ENCODE data around the gene AARS2. TPM values are rescaled to one million over a fixed set of nuclear protein-coding genes. Genes with fewer than 3 reads are reported as not detected.

AARS2 gene
- total RNA-seq, 1 donor from 2014 or later: 15.5 TPM

Other genes with a start within 250 kb of the AARS2 start
- gene MRPL14, start 185.9 kb downstream of the AARS2 start, total RNA-seq: 44.9 and 167 TPM in 2 replicates
- gene TMEM63B, start 185.8 kb downstream of the AARS2 start, total RNA-seq: 59.6 and 112 TPM in 2 replicates
- not detected in 2 replicates for gene CAPN11, start 154.5 kb downstream of the AARS2 start, total RNA-seq
- gene MYMX, start 96.4 kb downstream of the AARS2 start, total RNA-seq: not detected in 2 replicates
- 15.1 and 15.3 TPM in 2 replicates for gene SLC29A1, start 89.8 kb downstream of the AARS2 start, total RNA-seq
- 759 and 823 TPM in 2 replicates for gene HSP90AB1, start 66.2 kb downstream of the AARS2 start, total RNA-seq
- gene SLC35B2, start 55.8 kb downstream of the AARS2 start, total RNA-seq: 64.3 and 103 TPM in 2 replicates
- gene NFKBIE, start 47.8 kb downstream of the AARS2 start, total RNA-seq: 17.6 and 28.1 TPM in 2 replicates
- not detected in 2 replicates for gene TMEM151B, start 42.9 kb downstream of the AARS2 start, total RNA-seq
- not detected in 2 replicates for gene SPATS1, start 29.3 kb upstream of the AARS2 start, total RNA-seq
- 23.6 and 27.3 TPM in 2 replicates for gene CDC5L, start 74.4 kb upstream of the AARS2 start, total RNA-seq

Data from renal cortical epithelial cell (primary cell).